Measurements from ENCODE around the gene PTPRM. TPM values are rescaled to one million over a fixed set of nuclear protein-coding genes. Genes with fewer than 3 reads are reported as not detected.
A peak's percentile ranks its signal among the peaks of the same experiment; 100 is the strongest.

Gene PTPRM
- total RNA-seq, 1 experiment from 2014 or later: 1.6 TPM

- H3K4me3 ChIP-seq (ENCODE audit: low read depth in 2 of 2, low read length in 2 of 2): peak overlapping the region; percentile 45 to 46
- H3K27ac ChIP-seq (ENCODE audit: low read length): no peak overlapping the region
These were observed 911 bp upstream of the PTPRM start for GRCh38 chr18:7566244-7566566.

More at GRCh38 chr18:7566244-7566566, 911 bp upstream of the PTPRM start:
- ChIA-PET POLR2A (no interaction called here), CTCF (interaction anchor here (0.6 to 0.7 kb wide), 3 partner anchors 279 to 1163 kb away, joined by 3 to 8 read pairs (median 3); no protein-coding TSS in a partner anchor)
- in situ Hi-C loops (cut with HindIII; ENCODE audit: low pct_unique_long_range_greater_than_20kb, low sequenced_read_pairs) (no loop called here), intact Hi-C loops (cut with micrococcal nuclease; ENCODE audit: unreplicated experiment) (loop anchor here (10.0 kb wide), 2 partner anchors 291 to 341 kb away; no protein-coding TSS in a partner anchor)
- ATAC-seq: no peak
- no peaks in the 10 kb centered on the region for H3K9me3 ChIP-seq (ENCODE audit: control insufficient read depth, insufficient read depth, low read depth, low read length)
- peaks cover 21% of the 10 kb centered on the region for H3K27me3 ChIP-seq (ENCODE audit: control insufficient read depth, insufficient read depth, low read length)
- H3K36me3 ChIP-seq (ENCODE audit: control insufficient read depth, insufficient read depth, low read length): no peaks in the 10 kb centered on the region
- no peak for DNase-seq (ENCODE audit: low read depth, low spot score)
- BruUV-seq (replicated peaks): no TSS peak
- no peaks in the 10 kb centered on the region for H3K4me1 ChIP-seq (ENCODE audit: control insufficient read depth, insufficient read depth, low read length)
- TF ChIP-seq CTCF (IDR thresholded peaks at IDR 0.05) (no peak), TCF7L2 (IDR thresholded peaks at IDR 0.05; ENCODE audit: low read depth, low read length) (no peak), SIN3A (IDR thresholded peaks at IDR 0.05; ENCODE audit: borderline replicate concordance, insufficient read depth, low read depth, low read length) (no peak), REST (IDR thresholded peaks at IDR 0.05; ENCODE audit: insufficient read depth in 1 of 2, low read depth in 2 of 2, low read length in 1 of 2) (no peak), POLR2AphosphoS5 (IDR thresholded peaks at IDR 0.05; ENCODE audit: low read depth, low read length) (no peak)

Data from Panc1 (cell line).